Heart left ventricle (tissue), 13 donors: ENCODE results near the gene GAS2L2.

Source experiments
- CTCF ChIP-seq, 12 donors: fragments of 200-600 bp; sonication (generic) in 4 of 12; IDR thresholded peaks; one replicate each; pipeline versions ENCODE4 v1.5.0 to v1.8.0; 2018 to 2022; ENCODE audit warnings: antibody characterized with exemption in 12 of 12, mild to moderate bottlenecking in 5 of 12
- POLR2A ChIP-seq, 2 donors: fragments of 450-650 bp; IDR thresholded peaks; one replicate each; pipeline ENCODE4 v1.6.1; 2017; ENCODE audit warnings: antibody characterized with exemption in 2 of 2, mild to moderate bottlenecking in 2 of 2, moderate library complexity in 2 of 2
- donor health status: ischemic (EF 13 %, LVEDD 7.1; RV severe dilation, severe dysfunction).
- donor health status: DM: no; HTN: yes; CAD: no.
- donor health status: DM: no; HTN: no; CAD: no.
- donor health status: ischemic (EF 25% LVEDD 6.9; RV normal size, moderate dysfunction).
- donor health status: ischemic (EF 25% LVEDD 5.7; RV mildly dilated, moderate dysfunction).
- donor health status: ischemic (EF 35%, LVEDD 5.7; RV mildly dilated, moderate dysfunction).
- donor health status: nonischemic (EF 11% LVEDD 7.7; RV severe dilation, severe dysfunction).
- donor health status: DM: yes; HTN: yes; CAD: no.
- donor health status: PGD.
- donor health status: ischemic (EF 29% LVEDD 5.4; RV normal size, mild dysfunction).
- donor health status: nonischemic (EF 23%, LVEDD 6.1; RV moderate dilation, normal function).

- TF ChIP-seq CTCF (IDR thresholded peaks at IDR 0.05) = no peak
- no peak for TF ChIP-seq POLR2A (IDR thresholded peaks at IDR 0.05)
Observed at GRCh38 chr17:35725802-35726126, 27.3 kb downstream of the GAS2L2 start.
